Stomach (tissue), 9 donors: ENCODE measurements around the gene CMTM2. TPM values are rescaled to one million over a fixed set of nuclear protein-coding genes. Genes with fewer than 3 reads are reported as not detected.

Source experiments
- DNase-seq, 2 donors: peaks; one replicate each; pipeline versions ENCODE4 v3.0.0 to v3.0.0-alpha.2; 2013 to 2019
- H3K27ac ChIP-seq, 5 donors: fragments of 200-600 bp in 4 of 5; sonication (generic) in 4 of 5; one replicate each; pipeline ENCODE4 v1.5.1; 2013 to 2019; ENCODE audit warnings: mild to moderate bottlenecking in 1 of 5, moderate library complexity in 1 of 5
- H3K27me3 ChIP-seq, 3 donors: fragments of 200-600 bp; sonication (generic); one replicate each; pipeline ENCODE4 v1.5.1; 2017 to 2019; ENCODE audit warnings: mixed run types in 1 of 3
- H3K36me3 ChIP-seq, 4 donors: fragments of 200-600 bp; sonication (generic); 1 replicate in 3 of 4; 2 replicates in 1 of 4; pipeline ENCODE4 v1.5.1; 2016 to 2019
- H3K4me1 ChIP-seq, 4 donors: fragments of 200-600 bp; sonication (generic); one replicate each; pipeline ENCODE4 v1.5.1; 2016 to 2019
- H3K4me3 ChIP-seq, 4 donors: fragments of 200-600 bp; sonication (generic) in 3 of 4; one replicate each; pipeline ENCODE4 v1.5.1; 2016 to 2019; ENCODE audit warnings: mild to moderate bottlenecking in 1 of 4
- H3K9me3 ChIP-seq, 4 donors: fragments of 200-600 bp; sonication (generic); one replicate each; pipeline ENCODE4 v1.5.1; 2016 to 2019
- CTCF ChIP-seq, 7 experiments: fragments of 450-650 bp in 4 of 7; fragments of 200-600 bp in 3 of 7; sonication (generic) in 3 of 7; IDR thresholded peaks; one replicate each; pipeline ENCODE4 v1.5.1; 2016 to 2019; ENCODE audit warnings: antibody characterized with exemption in 7 of 7, control low read depth in 2 of 7, mild to moderate bottlenecking in 1 of 7
- EP300 ChIP-seq: sonication (generic); formaldehyde crosslinking; IDR thresholded peaks from one replicate; pipeline ENCODE4 v1.6.1; 2017; ENCODE audit warnings: antibody characterized with exemption
- POLR2A ChIP-seq, 4 donors: fragments of 450-650 bp; IDR thresholded peaks; one replicate each; pipeline ENCODE4 v1.6.1; 2016; ENCODE audit warnings: antibody characterized with exemption in 4 of 4, control low read depth in 2 of 4, mild to moderate bottlenecking in 1 of 4, moderate library complexity in 1 of 4
- POLR2AphosphoS5 ChIP-seq, 3 donors: sonication (generic); formaldehyde crosslinking; IDR thresholded peaks; one replicate each; pipeline ENCODE4 v1.6.1; 2016; ENCODE audit warnings: antibody characterized with exemption in 3 of 3
- WGBS, 5 donors: extraction: QIAGEN DNeasy Blood & Tissue Kit in 3 of 5; methylation state at CpG; one replicate each; pipeline versions ENCODE4 v1.1.5 to v1.1.7; 2013 to 2018; 5-methylcytosine and 5-hydroxymethylcytosine counted together
- intact Hi-C: fragments of 100-400 bp; cut with DNase I; formaldehyde crosslinking; loops from one replicate; pipeline ENCODE4 v1.15.1; 2023; ENCODE audit warnings: low total_unique reads
- polyA plus RNA-seq, 3 donors: library from polyadenylated mRNA; stranded (reverse); fragments of 200-250 nt; gene quantifications; one replicate each; pipeline ENCODE4 v1.2.3, GENCODE V29; 2013
- total RNA-seq, 5 donors: library from RNA; depleted of rRNA; stranded (reverse); fragments of >200 nt; gene quantifications; one replicate each; pipeline versions ENCODE4 v1.1.0 to v1.2.3, GENCODE V29; 2014 to 2016
- donor health status: healthy with polysubstance abuse.
- donor health status: Bipolar disorder and iron deficiency.
- donor health status: healthy.

The CMTM2 gene
- total and polyA plus RNA-seq, 8 donors = 0.48 to 0.50 TPM; not detected in 6

GRCh38 chr16:66596986-66597848, 18.0 kb downstream of the CMTM2 start:
- WGBS, 5 donors = 77 to 88% (median 82%) methylated on average over 5 of the region's 5 CpGs
- Histone ChIP-seq H3K36me3 (no peaks in the 10 kb centered on the region), H3K27me3 (peaks cover 0 to 6% (median 0%) of the 10 kb centered on the region in 3 donors), H3K4me1 (no peaks in the 10 kb centered on the region), H3K9me3 (peaks cover 0 to 4% (median 0%) of the 10 kb centered on the region in 4 donors), H3K27ac (no peak overlapping the region), H3K4me3 (no peak overlapping the region)
- intact Hi-C loops = no loop called here
- no peak for DNase-seq
- no peak for TF ChIP-seq CTCF (IDR thresholded peaks at IDR 0.05)
- TF ChIP-seq POLR2A (IDR thresholded peaks at IDR 0.05) = no peak
- no peak for TF ChIP-seq POLR2AphosphoS5 (IDR thresholded peaks at IDR 0.05)
- no peak for TF ChIP-seq EP300

GRCh38 chr16:66598111-66598510, 18.8 kb downstream of the CMTM2 start:
- intact Hi-C loops = no loop called here
- Histone ChIP-seq H3K4me1 (no peaks in the 10 kb centered on the region), H3K4me3 (no peak overlapping the region), H3K27me3 (peaks cover 0 to 6% (median 0%) of the 10 kb centered on the region in 3 donors), H3K36me3 (no peaks in the 10 kb centered on the region), H3K9me3 (peaks cover 0 to 4% (median 0%) of the 10 kb centered on the region in 4 donors), H3K27ac (no peak overlapping the region)
- 84 to 87% (median 85%) methylated on average over 3 of the region's 3 CpGs for WGBS, 5 donors
- TF ChIP-seq EP300 (no peak), POLR2AphosphoS5 (IDR thresholded peaks at IDR 0.05) (no peak), POLR2A (IDR thresholded peaks at IDR 0.05) (no peak), CTCF (IDR thresholded peaks at IDR 0.05) (no peak)
- no peak for DNase-seq

- H3K4me3 ChIP-seq = no peak overlapping the region
- intact Hi-C loops = loop anchor here (5.0 kb wide), 1 partner anchor 192 kb away; no protein-coding TSS in a partner anchor
- 90 to 96% (median 95%) methylated on average over 4 of the region's 4 CpGs for WGBS, 5 donors
- H3K4me1 ChIP-seq = peaks cover 11 to 16% (median 14%) of the 10 kb centered on the region in 4 donors
- H3K27me3 ChIP-seq = peaks cover 0 to 10% (median 0%) of the 10 kb centered on the region in 3 donors
- H3K9me3 ChIP-seq = no peaks in the 10 kb centered on the region
- no peak overlapping the region for H3K27ac ChIP-seq
- H3K36me3 ChIP-seq = no peaks in the 10 kb centered on the region
- TF ChIP-seq CTCF (IDR thresholded peaks at IDR 0.05) = no peak
- no peak for TF ChIP-seq POLR2A (IDR thresholded peaks at IDR 0.05)
- TF ChIP-seq EP300 = no peak
- no peak for TF ChIP-seq POLR2AphosphoS5 (IDR thresholded peaks at IDR 0.05)
- DNase-seq = no peak
Observed at GRCh38 chr16:66599726-66600125, 20.5 kb downstream of the CMTM2 start.

- Histone ChIP-seq H3K4me1 (peaks cover 14 to 22% (median 22%) of the 10 kb centered on the region in 4 donors), H3K9me3 (no peaks in the 10 kb centered on the region), H3K36me3 (no peaks in the 10 kb centered on the region), H3K4me3 (no peak overlapping the region), H3K27ac (no peak overlapping the region), H3K27me3 (peaks cover 0 to 17% (median 6%) of the 10 kb centered on the region in 3 donors)
- 89 to 100% (median 95%) methylated on average over 1 of the region's 1 CpG for WGBS, 5 donors
- TF ChIP-seq CTCF (IDR thresholded peaks at IDR 0.05) (no peak), POLR2A (IDR thresholded peaks at IDR 0.05) (no peak), POLR2AphosphoS5 (IDR thresholded peaks at IDR 0.05) (no peak), EP300 (no peak)
- no peak for DNase-seq
- intact Hi-C loops = loop anchor here (5.0 kb wide), 1 partner anchor 193 kb away; no protein-coding TSS in a partner anchor
Observed at GRCh38 chr16:66600477-66600876, 21.2 kb downstream of the CMTM2 start.
